ENCODE results near the gene DGKD.

DGKD gene

GRCh38 chr2:233411162-233411561 lies 56.9 kb downstream of the DGKD start:
- TF ChIP-seq CTCF (IDR thresholded peaks at IDR 0.05; ENCODE audit: borderline replicate concordance, insufficient read depth, low read depth, low read length), result no peak

GRCh38 chr2:233412405-233412804 lies 58.1 kb downstream of the DGKD start:
- no peak for TF ChIP-seq CTCF (IDR thresholded peaks at IDR 0.05; ENCODE audit: borderline replicate concordance, insufficient read depth, low read depth, low read length)
- no peak overlapping the region for H3K4me3 ChIP-seq (ENCODE audit: low read depth, low read length)

More at GRCh38 chr2:233411162-233411561, 56.9 kb downstream of the DGKD start:
- no peak overlapping the region for H3K4me3 ChIP-seq (ENCODE audit: low read depth, low read length)

- no peak for TF ChIP-seq CTCF (IDR thresholded peaks at IDR 0.05; ENCODE audit: borderline replicate concordance, insufficient read depth, low read depth, low read length)
- H3K4me3 ChIP-seq (ENCODE audit: low read depth, low read length), result no peak overlapping the region
These were observed 58.8 kb downstream of the DGKD start for GRCh38 chr2:233413046-233413445.

GRCh38 chr2:233413559-233414272 lies 59.4 kb downstream of the DGKD start:
- no peak overlapping the region for H3K4me3 ChIP-seq (ENCODE audit: low read depth, low read length)
- TF ChIP-seq CTCF (IDR thresholded peaks at IDR 0.05; ENCODE audit: borderline replicate concordance, insufficient read depth, low read depth, low read length), result no peak

DNA sequence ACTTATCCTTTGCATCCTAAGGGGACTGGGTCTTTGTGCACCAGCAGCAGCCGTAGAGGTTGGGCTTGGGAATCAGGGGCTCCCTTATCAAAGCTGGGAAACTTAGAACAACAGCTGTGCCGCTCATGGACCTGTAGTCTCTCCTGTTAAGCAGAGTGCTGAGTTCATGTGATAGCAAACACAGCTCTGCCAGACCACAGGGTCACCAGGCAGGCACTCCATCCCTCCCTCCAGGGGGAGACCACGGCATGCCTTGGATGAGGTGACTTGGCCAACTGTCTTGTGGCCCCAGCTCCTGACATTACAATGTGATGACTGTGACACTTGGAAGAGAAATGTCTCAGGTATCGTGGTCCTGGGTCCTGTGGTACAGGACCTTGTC lies 60.0 kb downstream of the DGKD start:
- no peak overlapping the region for H3K4me3 ChIP-seq (ENCODE audit: low read depth, low read length)
- no peak for TF ChIP-seq CTCF (IDR thresholded peaks at IDR 0.05; ENCODE audit: borderline replicate concordance, insufficient read depth, low read depth, low read length)

- no peak overlapping the region for H3K4me3 ChIP-seq (ENCODE audit: low read depth, low read length)
- TF ChIP-seq CTCF (IDR thresholded peaks at IDR 0.05; ENCODE audit: borderline replicate concordance, insufficient read depth, low read depth, low read length), result no peak
These were observed 60.7 kb downstream of the DGKD start for GRCh38 chr2:233414777-233415570.

GRCh38 chr2:233416199-233416598 lies 61.9 kb downstream of the DGKD start:
- H3K4me3 ChIP-seq (ENCODE audit: low read depth, low read length), result no peak overlapping the region
- no peak for TF ChIP-seq CTCF (IDR thresholded peaks at IDR 0.05; ENCODE audit: borderline replicate concordance, insufficient read depth, low read depth, low read length)
